Cardiac fibroblast (primary cell): ENCODE results near the gene PHACTR3.

Source experiments
- DNase-seq, 2 donors: peaks; one replicate each; pipeline versions ENCODE4 v3.0.0 to v3.0.0-alpha.2; 2010; ENCODE audit warnings: low read depth in 2 of 2
- H3K4me3 ChIP-seq, 2 donors: replicated peaks in 1 of 2; 1 replicate in 1 of 2; 2 replicates in 1 of 2; pipeline ENCODE4 v1.5.1; 2011; ENCODE audit warnings: low read depth in 2 of 2, low read length in 2 of 2, mild to moderate bottlenecking in 2 of 2, moderate library complexity in 1 of 2
- CTCF ChIP-seq: IDR thresholded peaks from one replicate; pipeline ENCODE4 v1.5.1; 2011; ENCODE audit warnings: low read depth, mild to moderate bottlenecking, low read length, inconsistent platforms

The PHACTR3 gene

DNA sequence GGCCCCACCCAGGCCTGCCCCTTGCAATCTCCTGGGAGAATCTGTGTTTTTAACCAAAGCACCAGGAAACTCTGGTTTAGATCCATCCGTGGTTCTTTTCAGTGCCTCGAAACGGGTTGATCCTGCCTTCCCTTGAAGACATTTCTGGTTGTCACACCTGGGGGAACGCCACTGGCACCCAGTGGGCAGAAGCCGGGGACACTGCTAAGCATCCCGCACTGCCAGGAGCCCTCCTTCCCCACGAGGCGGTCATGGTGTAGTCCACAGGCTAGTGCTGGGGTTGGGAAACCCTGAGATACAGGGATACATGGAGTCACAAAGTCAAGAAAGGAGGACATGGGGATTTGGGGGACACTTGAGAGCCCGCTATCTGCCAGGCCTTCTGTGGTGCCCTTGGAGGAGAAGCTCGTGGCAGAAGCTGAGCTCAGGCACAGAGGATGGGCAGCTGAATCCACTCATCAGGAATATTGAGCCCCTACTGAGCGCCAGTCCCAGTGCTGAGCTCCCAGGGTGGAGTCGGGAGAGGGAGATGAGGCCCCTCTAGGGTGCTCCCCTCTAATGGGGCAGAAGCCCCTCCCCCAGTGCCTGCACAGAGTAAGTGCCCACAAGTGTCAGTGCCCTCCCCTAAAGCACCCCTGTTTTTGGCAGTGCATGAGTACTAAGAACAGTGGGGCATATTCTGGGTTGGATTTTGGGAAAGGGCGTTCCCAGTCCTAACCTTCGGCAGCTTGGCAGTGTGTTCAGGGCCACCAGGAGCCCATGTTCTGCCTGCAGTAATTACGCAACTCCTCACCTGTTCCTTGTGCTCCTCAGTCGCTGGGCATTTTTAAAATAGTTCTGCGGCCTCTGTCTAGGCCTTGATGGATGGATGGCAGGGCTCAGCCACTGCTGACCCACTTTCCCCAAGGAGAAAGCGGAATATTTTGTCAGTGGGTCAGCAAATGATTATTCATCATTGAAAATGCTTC, 25.6 kb upstream of the PHACTR3 start:
- no peak overlapping the region for H3K4me3 ChIP-seq
- no peak for TF ChIP-seq CTCF
- no peak for DNase-seq

GRCh38 chr20:59579404-59580145, 24.8 kb upstream of the PHACTR3 start:
- DNase-seq = no peak
- no peak overlapping the region for H3K4me3 ChIP-seq
- TF ChIP-seq CTCF = no peak

- no peak for DNase-seq
- no peak for TF ChIP-seq CTCF
- no peak overlapping the region for H3K4me3 ChIP-seq
Measured at GRCh38 chr20:59580146-59580946, 24.0 kb upstream of the PHACTR3 start.

DNA sequence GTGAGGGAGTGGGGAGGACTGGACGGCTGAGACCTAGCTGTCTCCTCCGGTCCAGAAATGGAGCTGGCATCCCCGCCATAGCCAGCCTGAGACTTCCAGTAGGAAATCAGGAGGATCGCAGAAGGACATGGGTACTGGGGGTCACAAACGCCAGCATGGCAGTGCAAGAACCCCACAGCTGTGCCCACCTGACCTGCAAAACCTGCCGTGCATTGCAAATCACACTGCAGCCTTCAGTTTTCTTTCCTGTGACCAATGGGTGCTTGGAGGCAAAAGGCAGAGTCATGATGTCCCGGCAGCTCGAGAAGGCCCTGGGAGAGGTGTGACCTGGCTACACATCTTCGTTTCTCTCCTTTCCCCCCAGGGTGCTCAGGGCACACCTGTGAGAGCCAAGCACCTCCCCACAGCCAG, 23.3 kb upstream of the PHACTR3 start:
- TF ChIP-seq CTCF = no peak
- no peak for DNase-seq
- no peak overlapping the region for H3K4me3 ChIP-seq

DNA sequence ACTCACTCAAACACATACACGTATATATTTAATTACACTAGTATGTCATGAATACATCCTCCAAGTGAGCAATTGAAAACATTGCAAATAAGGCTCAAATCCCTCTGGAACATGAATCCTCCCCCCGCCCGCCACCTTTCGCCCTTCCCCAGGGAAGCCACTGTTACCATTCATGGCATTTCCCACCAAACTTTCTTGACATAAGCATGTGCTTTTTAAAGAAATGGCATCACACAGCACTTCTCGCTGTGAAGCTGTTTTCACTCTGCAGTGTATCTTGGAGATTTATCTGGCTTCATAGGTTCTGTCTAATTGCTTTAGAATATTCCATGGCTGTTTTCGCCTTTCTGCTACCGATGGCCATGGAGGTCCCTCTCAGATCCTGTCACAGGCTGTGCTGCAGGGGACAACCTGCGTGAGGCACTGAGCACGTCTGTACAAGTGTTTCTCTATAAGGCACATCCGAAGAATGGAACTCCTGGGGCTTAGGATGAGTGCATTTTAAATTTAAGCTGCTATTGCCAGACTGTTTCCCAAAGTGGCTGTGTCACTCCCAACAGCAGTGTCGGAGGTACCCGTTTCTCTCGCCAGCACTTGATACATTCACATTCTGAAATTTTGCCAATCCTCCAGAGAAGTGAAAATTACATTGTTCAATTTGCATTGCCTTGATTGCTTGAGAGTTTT, 22.2 kb upstream of the PHACTR3 start:
- H3K4me3 ChIP-seq = no peak overlapping the region
- DNase-seq = no peak
- no peak for TF ChIP-seq CTCF
